K562 (cell line): ENCODE data around the gene METAP1D. TPM values are rescaled to one million over a fixed set of nuclear protein-coding genes. Genes with fewer than 3 reads are reported as not detected.
A peak's percentile ranks its signal among the peaks of the same experiment; 100 is the strongest.

Experiments used
- ADNP ChIP-seq: fragments of 200-800 bp; sonication (Bioruptor generic); IDR thresholded peaks from 2 replicates; pipeline ENCODE4 v1.6.1; 2016; ENCODE audit warnings: missing genetic modification characterization, missing compliant biosample characterization
- CBX2 ChIP-seq: fragments of 200-600 bp; sonication (generic); IDR thresholded peaks from one replicate; pipeline ENCODE4 v1.6.1; 2012; ENCODE audit warnings: mild to moderate bottlenecking, low read length, inconsistent platforms; ENCODE audit not compliant: insufficient read depth, poor library complexity, severe bottlenecking
- ELF1 ChIP-seq: fragments of 200-800 bp; sonication (Bioruptor generic); IDR thresholded peaks from 2 replicates; pipeline ENCODE4 v1.6.1; 2016; ENCODE audit warnings: missing genetic modification characterization, missing compliant biosample characterization
- ETS2 ChIP-seq: IDR thresholded peaks from 2 replicates; pipeline ENCODE4 v1.6.1; 2016; ENCODE audit warnings: borderline replicate concordance, missing genetic modification characterization, mild to moderate bottlenecking, moderate library complexity, missing compliant biosample characterization; ENCODE audit not compliant: poor library complexity, severe bottlenecking
- HDAC6 ChIP-seq: IDR thresholded peaks from 2 replicates; pipeline ENCODE4 v1.6.1; 2012; ENCODE audit warnings: low read depth, mild to moderate bottlenecking, control low read depth, inconsistent platforms, low read length, moderate library complexity
- NONO ChIP-seq, 2 experiments: fragments of 200-400 bp in 1 of 2; fragments of 450-650 bp in 1 of 2; formaldehyde crosslinking in 1 of 2; IDR thresholded peaks; 2 replicates each; pipeline ENCODE4 v1.6.1; 2017; ENCODE audit warnings: low read depth in 2 of 2, mild to moderate bottlenecking in 2 of 2, moderate library complexity in 2 of 2, low read length in 1 of 2
- PCBP1 ChIP-seq: fragments of 200-400 bp; formaldehyde crosslinking; IDR thresholded peaks from 2 replicates; pipeline ENCODE4 v1.6.1; 2018; ENCODE audit warnings: mild to moderate bottlenecking, low read depth, low read length; ENCODE audit not compliant: poor library complexity, severe bottlenecking
- RBM15 ChIP-seq: fragments of 200-400 bp; formaldehyde crosslinking; IDR thresholded peaks from 2 replicates; pipeline ENCODE4 v1.6.1; 2018; ENCODE audit warnings: mild to moderate bottlenecking, low read length, moderate library complexity; ENCODE audit not compliant: insufficient read depth
- RBM34 ChIP-seq: fragments of 200-400 bp; formaldehyde crosslinking; IDR thresholded peaks from 2 replicates; pipeline ENCODE4 v1.6.1; 2018; ENCODE audit warnings: low read length, borderline replicate concordance; ENCODE audit not compliant: insufficient read depth
- TSC22D4 ChIP-seq: fragments of 450-650 bp; IDR thresholded peaks from 2 replicates; pipeline ENCODE4 v1.6.1; 2016; ENCODE audit warnings: missing genetic modification characterization, missing biosample characterization, control low read depth
- ZNF584 ChIP-seq: fragments of 200-800 bp; sonication (Bioruptor generic); IDR thresholded peaks from 2 replicates; pipeline ENCODE4 v1.6.1; 2016; ENCODE audit warnings: low read depth, mild to moderate bottlenecking, missing genetic modification characterization, missing compliant biosample characterization
- polyA plus RNA-seq, 8 experiments: library from polyadenylated mRNA; depleted of rRNA in 4 of 8; stranded (reverse) in 5 of 8; unstranded in 3 of 8; fragments of >200 nt; fragmentation: Nextera tagmentation in 2 of 8; fragmentation: Illumina TruSeq in 1 of 8; extraction: Ambion mirVana in 2 of 8; extraction: Trizol in 1 of 8; gene quantifications; 2 replicates each; pipeline versions ENCODE4 v1.2.1 to v1.2.3, GENCODE V29; 2011 to 2014; ENCODE audit warnings: inconsistent platforms in 1 of 8, missing spikeins in 1 of 8
- total RNA-seq, 7 experiments: library from RNA; depleted of rRNA in 6 of 7; stranded (reverse); fragments of >200 nt in 6 of 7; fragmentation: Illumina TruSeq in 2 of 7; extraction: Trizol in 2 of 7; gene quantifications; 2 replicates each; pipeline versions ENCODE4 v1.2.1 to v1.2.3, GENCODE V29; 2011 to 2021; ENCODE audit warnings: low replicate concordance in 1 of 7
- TF ChIP-seq, protein P1 (sequence below): fragments of 150-350 bp; IDR thresholded peaks from 2 replicates; pipeline ENCODE4 v1.6.1; 2014; ENCODE audit warnings: low read depth, mild to moderate bottlenecking, low read length, borderline replicate concordance
- TF ChIP-seq, protein P2 (sequence below): fragments of 250-450 bp; sonication (Bioruptor Pico); IDR thresholded peaks from 2 replicates; pipeline ENCODE4 v1.8.0; 2022; ENCODE audit warnings: inconsistent platforms, mild to moderate bottlenecking, moderate library complexity, borderline replicate concordance
- TF ChIP-seq, protein P3 (sequence below): fragments of 450-650 bp; conservative IDR thresholded peaks from 2 replicates; pipeline ENCODE4 v1.6.1; 2016; ENCODE audit warnings: missing genetic modification characterization, low read depth, mild to moderate bottlenecking, control low read depth, missing compliant biosample characterization
- TF ChIP-seq, protein P4 (sequence below): IDR thresholded peaks from 2 replicates; pipeline ENCODE4 v1.6.1; 2011; ENCODE audit not compliant: insufficient read length; ENCODE audit errors: extremely low read depth

The METAP1D gene
- total and polyA plus RNA-seq, 9 of the 15 experiments (the other 6 are each of a cell fraction or from before 2014, with no cell fraction given), result 8.0 to 23.4 (median 15.7) TPM

DNA sequence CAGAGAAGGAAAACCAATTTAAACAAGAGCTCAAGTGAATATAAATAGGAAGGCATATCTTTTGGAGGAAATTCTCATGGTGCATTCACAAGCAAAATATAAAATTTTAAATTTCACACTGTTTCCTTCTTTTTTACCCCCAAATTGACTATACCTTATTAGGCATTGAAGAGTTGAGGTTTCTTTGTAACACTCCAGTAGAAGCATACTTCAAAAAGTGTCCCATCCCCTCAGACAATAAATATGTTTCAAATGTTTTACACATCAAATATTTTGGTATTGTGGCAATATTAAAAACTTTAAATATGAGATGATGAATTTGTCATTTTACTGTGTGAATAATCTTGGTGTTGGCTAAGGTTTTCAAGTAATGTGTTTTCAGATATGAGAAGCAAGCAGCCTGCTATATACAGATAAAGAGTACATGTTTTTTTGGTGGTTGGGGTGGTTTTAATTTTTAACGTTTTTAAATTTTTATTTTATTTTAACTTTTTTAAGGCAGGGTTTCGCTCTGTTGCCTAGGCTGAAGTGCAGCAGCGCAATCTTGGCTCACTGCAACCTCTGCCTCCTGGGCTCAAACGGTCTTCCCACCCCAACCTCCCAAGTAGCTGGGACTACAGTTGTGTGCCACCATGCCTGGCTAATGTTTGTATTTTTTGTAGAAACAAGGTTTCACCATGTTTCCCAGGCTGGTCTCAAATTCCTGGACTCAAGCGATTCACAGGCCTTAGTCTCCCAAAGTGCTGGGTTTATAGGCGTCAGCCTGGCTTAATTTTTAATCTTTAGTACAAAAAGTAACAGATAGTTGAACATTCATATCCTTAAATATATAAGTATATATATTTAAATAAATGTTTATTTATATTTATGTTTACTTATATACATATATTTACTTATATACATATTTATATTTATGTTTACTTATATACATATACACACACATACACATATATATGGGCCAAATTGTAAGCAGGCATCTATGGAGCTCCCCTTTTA is 49.1 kb downstream of the METAP1D start (continued):
- TF ChIP-seq ETS2 (no peak), PCBP1 (no peak), NONO (IDR thresholded peaks at IDR 0.05; ENCODE audit: low read depth in 2 of 2, low read length in 1 of 2) (no peak), HDAC6 (no peak), ADNP (tag) (peak; percentile 52; the same call in 1 of the 2 replicates), ELF1 (tag) (no peak), RBM15 (no peak), ZNF584 (no peak), RBM34 (no peak), TSC22D4 (tag) (no peak), CBX2 (no peak)
- TF ChIP-seq, protein P1, sequence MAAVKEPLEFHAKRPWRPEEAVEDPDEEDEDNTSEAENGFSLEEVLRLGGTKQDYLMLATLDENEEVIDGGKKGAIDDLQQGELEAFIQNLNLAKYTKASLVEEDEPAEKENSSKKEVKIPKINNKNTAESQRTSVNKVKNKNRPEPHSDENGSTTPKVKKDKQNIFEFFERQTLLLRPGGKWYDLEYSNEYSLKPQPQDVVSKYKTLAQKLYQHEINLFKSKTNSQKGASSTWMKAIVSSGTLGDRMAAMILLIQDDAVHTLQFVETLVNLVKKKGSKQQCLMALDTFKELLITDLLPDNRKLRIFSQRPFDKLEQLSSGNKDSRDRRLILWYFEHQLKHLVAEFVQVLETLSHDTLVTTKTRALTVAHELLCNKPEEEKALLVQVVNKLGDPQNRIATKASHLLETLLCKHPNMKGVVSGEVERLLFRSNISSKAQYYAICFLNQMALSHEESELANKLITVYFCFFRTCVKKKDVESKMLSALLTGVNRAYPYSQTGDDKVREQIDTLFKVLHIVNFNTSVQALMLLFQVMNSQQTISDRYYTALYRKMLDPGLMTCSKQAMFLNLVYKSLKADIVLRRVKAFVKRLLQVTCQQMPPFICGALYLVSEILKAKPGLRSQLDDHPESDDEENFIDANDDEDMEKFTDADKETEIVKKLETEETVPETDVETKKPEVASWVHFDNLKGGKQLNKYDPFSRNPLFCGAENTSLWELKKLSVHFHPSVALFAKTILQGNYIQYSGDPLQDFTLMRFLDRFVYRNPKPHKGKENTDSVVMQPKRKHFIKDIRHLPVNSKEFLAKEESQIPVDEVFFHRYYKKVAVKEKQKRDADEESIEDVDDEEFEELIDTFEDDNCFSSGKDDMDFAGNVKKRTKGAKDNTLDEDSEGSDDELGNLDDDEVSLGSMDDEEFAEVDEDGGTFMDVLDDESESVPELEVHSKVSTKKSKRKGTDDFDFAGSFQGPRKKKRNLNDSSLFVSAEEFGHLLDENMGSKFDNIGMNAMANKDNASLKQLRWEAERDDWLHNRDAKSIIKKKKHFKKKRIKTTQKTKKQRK, result no peak
- TF ChIP-seq, protein P2, sequence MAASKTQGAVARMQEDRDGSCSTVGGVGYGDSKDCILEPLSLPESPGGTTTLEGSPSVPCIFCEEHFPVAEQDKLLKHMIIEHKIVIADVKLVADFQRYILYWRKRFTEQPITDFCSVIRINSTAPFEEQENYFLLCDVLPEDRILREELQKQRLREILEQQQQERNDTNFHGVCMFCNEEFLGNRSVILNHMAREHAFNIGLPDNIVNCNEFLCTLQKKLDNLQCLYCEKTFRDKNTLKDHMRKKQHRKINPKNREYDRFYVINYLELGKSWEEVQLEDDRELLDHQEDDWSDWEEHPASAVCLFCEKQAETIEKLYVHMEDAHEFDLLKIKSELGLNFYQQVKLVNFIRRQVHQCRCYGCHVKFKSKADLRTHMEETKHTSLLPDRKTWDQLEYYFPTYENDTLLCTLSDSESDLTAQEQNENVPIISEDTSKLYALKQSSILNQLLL (CRISPR knock-in tag), result no peak
- TF ChIP-seq, protein P3, sequence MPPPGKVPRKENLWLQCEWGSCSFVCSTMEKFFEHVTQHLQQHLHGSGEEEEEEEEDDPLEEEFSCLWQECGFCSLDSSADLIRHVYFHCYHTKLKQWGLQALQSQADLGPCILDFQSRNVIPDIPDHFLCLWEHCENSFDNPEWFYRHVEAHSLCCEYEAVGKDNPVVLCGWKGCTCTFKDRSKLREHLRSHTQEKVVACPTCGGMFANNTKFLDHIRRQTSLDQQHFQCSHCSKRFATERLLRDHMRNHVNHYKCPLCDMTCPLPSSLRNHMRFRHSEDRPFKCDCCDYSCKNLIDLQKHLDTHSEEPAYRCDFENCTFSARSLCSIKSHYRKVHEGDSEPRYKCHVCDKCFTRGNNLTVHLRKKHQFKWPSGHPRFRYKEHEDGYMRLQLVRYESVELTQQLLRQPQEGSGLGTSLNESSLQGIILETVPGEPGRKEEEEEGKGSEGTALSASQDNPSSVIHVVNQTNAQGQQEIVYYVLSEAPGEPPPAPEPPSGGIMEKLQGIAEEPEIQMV (tag), result no peak
- TF ChIP-seq, protein P4, sequence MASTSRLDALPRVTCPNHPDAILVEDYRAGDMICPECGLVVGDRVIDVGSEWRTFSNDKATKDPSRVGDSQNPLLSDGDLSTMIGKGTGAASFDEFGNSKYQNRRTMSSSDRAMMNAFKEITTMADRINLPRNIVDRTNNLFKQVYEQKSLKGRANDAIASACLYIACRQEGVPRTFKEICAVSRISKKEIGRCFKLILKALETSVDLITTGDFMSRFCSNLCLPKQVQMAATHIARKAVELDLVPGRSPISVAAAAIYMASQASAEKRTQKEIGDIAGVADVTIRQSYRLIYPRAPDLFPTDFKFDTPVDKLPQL, result no peak
